Measurements from ENCODE around the gene HTRA2. TPM values are rescaled to one million over a fixed set of nuclear protein-coding genes. Genes with fewer than 3 reads are reported as not detected.

HTRA2 gene
- total RNA-seq, 2 experiments from 2014 or later = 39.0 to 39.7 TPM

DNA sequence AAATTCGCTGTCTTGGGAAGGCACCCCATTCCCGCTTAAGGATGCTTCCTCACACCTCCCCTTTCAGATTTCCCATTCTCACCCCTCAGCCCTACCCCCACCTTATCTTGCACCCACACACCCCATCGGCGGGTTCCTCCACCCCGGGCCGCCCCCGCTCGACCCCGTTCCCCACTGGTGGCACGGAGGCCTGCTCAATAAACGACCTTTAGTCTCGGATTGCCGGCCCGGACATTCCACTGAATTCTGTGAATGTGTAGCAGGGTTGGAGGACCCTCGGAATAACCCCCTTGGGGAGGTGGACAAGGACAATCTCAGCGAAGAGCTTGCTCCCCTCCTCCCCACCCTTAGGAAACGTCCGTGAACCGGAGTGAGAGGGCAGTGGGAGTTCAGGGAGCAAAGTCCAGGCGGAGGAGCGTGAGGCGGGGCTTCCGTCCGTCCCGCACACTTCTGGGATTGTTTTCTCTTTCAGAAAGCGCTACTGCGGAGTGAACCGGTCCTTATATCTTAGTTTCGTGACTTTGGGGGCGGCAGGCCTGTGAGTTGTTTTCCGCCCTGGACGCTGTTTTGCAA is 27.5 kb upstream of the HTRA2 start:
- no peak for DNase-seq
- Mint-ChIP-seq H3K27ac (no peak overlapping the region), H3K27me3 (ENCODE audit: low read depth) (peaks cover 70% of the 10 kb centered on the region), H3K4me3 (peak overlapping the region; percentile 59), H3K9me3 (no peaks in the 10 kb centered on the region), H3K36me3 (ENCODE audit: low read depth) (peaks cover 21% of the 10 kb centered on the region), H3K4me1 (ENCODE audit: low read depth) (peaks cover 58% of the 10 kb centered on the region)
- intact Hi-C loops (cut with micrococcal nuclease) = loop anchor here (10.0 kb wide), 1 partner anchor 453 kb away; the partner anchor contains the start of gene POLE4
- CTCF ChIA-PET = interaction anchor here (1.9 to 4.8 kb wide), 3 partner anchors 19 to 85 kb away, joined by 10 to 24 read pairs (median 14); partner anchors contain the start of genes CCDC142 and TTC31

- peaks cover 54% of the 10 kb centered on the region for H3K4me1 Mint-ChIP-seq (ENCODE audit: low read depth)
- no peak overlapping the region for H3K27ac Mint-ChIP-seq
- intact Hi-C loops (cut with micrococcal nuclease) = loop anchor here (10.0 kb wide), 1 partner anchor 452 kb away; the partner anchor contains the start of gene POLE4
- H3K36me3 Mint-ChIP-seq (ENCODE audit: low read depth) = peaks cover 24% of the 10 kb centered on the region
- DNase-seq = peak; percentile 58
- peaks cover 64% of the 10 kb centered on the region for H3K27me3 Mint-ChIP-seq (ENCODE audit: low read depth)
- H3K4me3 Mint-ChIP-seq = peak overlapping the region; percentile 59
- no peaks in the 10 kb centered on the region for H3K9me3 Mint-ChIP-seq
- CTCF ChIA-PET = interaction anchor here (1.0 to 4.8 kb wide), 3 partner anchors 20 to 111 kb away, joined by 5 to 14 read pairs (median 10); partner anchors contain the start of genes CCDC142 and TTC31
These were observed 26.8 kb upstream of the HTRA2 start for GRCh38 chr2:74502720-74503505.

- no peak for DNase-seq
- Mint-ChIP-seq H3K27ac (no peak overlapping the region), H3K4me3 (peak overlapping the region; percentile 59), H3K36me3 (ENCODE audit: low read depth) (peaks cover 24% of the 10 kb centered on the region), H3K9me3 (no peaks in the 10 kb centered on the region), H3K27me3 (ENCODE audit: low read depth) (peaks cover 57% of the 10 kb centered on the region), H3K4me1 (ENCODE audit: low read depth) (peaks cover 53% of the 10 kb centered on the region)
- intact Hi-C loops (cut with micrococcal nuclease) = loop anchor here (10.0 kb wide), 1 partner anchor 451 kb away; the partner anchor contains the start of gene POLE4
- CTCF ChIA-PET = interaction anchor here (1.0 to 4.8 kb wide), 4 partner anchors 21 to 112 kb away, joined by 3 to 14 read pairs (median 8); partner anchors contain the start of genes CCDC142 and TTC31
These were observed 25.9 kb upstream of the HTRA2 start for GRCh38 chr2:74503506-74504475.

GRCh38 chr2:74504591-74504990 is 25.1 kb upstream of the HTRA2 start:
- no peak for DNase-seq
- Mint-ChIP-seq H3K4me3 (no peak overlapping the region), H3K36me3 (ENCODE audit: low read depth) (peaks cover 24% of the 10 kb centered on the region), H3K4me1 (ENCODE audit: low read depth) (peaks cover 48% of the 10 kb centered on the region), H3K27ac (no peak overlapping the region), H3K27me3 (ENCODE audit: low read depth) (peaks cover 51% of the 10 kb centered on the region), H3K9me3 (no peaks in the 10 kb centered on the region)
- intact Hi-C loops (cut with micrococcal nuclease) = loop anchor here (10.0 kb wide), 1 partner anchor 450 kb away; the partner anchor contains the start of gene POLE4
- CTCF ChIA-PET = interaction anchor here (1.0 to 4.8 kb wide), 3 partner anchors 22 to 83 kb away, joined by 3 to 14 read pairs (median 10); partner anchors contain the start of genes CCDC142 and TTC31

DNA sequence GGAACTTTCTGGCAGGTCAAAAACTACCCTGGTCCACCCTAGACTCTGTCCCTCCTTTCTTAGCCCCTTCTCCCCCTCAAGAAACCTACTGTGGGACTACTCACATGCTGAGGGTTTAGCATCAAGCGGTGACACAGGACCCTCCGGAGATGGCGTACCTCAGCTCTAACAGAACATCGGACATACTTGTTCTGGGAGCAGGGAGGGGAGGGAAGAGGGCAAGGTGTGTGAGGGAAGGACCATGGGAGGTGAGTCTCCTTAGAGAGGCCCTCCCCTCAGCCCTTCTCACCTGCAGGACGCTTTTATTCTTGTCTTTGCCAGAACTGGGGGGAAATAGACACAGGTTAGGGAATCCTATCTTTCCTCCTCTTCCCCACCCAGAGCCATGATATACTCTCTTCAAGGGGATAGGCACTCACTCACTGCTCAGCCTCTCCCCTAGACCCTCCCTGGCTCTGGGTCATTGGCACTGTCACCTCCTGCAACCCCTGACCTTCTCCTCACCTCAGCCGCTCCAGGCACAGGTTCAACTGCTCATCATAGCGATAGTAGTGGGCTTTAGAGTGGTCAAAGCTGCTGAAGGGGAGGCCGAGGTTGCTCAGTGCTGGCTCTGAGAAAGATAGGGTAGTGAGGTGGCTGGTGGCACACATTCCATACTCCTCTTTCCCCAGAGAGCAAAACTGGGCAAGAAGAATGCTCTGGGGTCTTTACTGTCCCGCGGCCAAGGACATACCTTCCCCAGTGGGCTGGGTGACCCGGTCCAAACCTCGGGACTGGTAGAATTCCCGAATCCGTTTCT is 24.1 kb upstream of the HTRA2 start:
- Mint-ChIP-seq H3K27me3 (ENCODE audit: low read depth) (peaks cover 45% of the 10 kb centered on the region), H3K36me3 (ENCODE audit: low read depth) (peaks cover 24% of the 10 kb centered on the region), H3K27ac (no peak overlapping the region), H3K9me3 (no peaks in the 10 kb centered on the region), H3K4me3 (no peak overlapping the region), H3K4me1 (ENCODE audit: low read depth) (peaks cover 45% of the 10 kb centered on the region)
- no peak for DNase-seq
- CTCF ChIA-PET = interaction anchor here (0.5 to 4.8 kb wide), 5 partner anchors 23 to 83 kb away, joined by 3 to 14 read pairs (median 10); partner anchors contain the start of genes CCDC142 and TTC31
- intact Hi-C loops (cut with micrococcal nuclease) = loop anchor here (2.0 to 10.0 kb wide), 5 partner anchors 49 to 449 kb away; partner anchors contain the start of genes DOK1, HK2, POLE4 and SEMA4F

- CTCF ChIA-PET = interaction anchor here (1.1 to 1.8 kb wide), 2 partner anchors 26 to 81 kb away, joined by 3 to 14 read pairs; no protein-coding TSS in a partner anchor
- Mint-ChIP-seq H3K36me3 (ENCODE audit: low read depth) (peaks cover 24% of the 10 kb centered on the region), H3K27ac (peak within 1 kb of the TSS; percentile 98), H3K9me3 (no peaks in the 10 kb centered on the region), H3K27me3 (ENCODE audit: low read depth) (peaks cover 41% of the 10 kb centered on the region), H3K4me3 (peak within 1 kb of the TSS; percentile 91), H3K4me1 (ENCODE audit: low read depth) (peaks cover 40% of the 10 kb centered on the region)
- DNase-seq = peak; percentile 99
- intact Hi-C loops (cut with micrococcal nuclease) = loop anchor here (1.0 to 10.0 kb wide), 9 partner anchors 9 to 447 kb away; partner anchors contain the start of genes AUP1, DOK1, HK2 and HTRA2
These were observed 22.4 kb upstream of the HTRA2 start, which contains the start of gene PCGF1 for GRCh38 chr2:74507145-74507925. PCGF1 (minus strand) TSS chr2:74507695; CDS start chr2:74507668, 27 bp downstream.

DNA sequence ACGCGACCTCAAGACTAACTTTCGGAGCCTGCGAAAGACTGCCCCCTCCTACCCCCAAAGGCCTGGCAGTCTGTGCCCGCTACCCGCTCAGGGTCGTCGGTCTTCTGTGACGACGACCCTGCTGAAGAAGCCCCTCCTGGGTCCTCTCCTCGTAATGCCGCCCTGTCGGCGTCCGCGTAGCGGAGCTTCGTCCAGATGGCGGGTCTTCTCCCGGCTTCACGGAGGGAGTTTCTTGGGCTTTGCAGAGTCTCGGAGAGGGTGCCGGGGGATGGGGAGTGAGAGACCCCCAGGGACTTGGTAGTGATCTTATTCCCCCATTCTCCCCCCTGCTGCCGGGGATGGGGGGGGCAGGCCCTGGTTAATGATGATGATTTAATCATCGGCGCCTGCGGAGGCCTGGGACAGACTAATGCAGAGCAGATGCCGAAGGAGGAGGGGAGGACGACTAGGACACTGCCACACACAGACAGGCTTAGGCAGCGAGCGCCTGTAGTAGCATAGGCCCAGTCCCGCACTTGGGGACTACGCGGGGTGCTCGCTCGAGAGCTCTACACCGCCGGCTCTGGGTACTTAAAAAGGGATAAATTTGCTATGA is 21.7 kb upstream of the HTRA2 start:
- Mint-ChIP-seq H3K4me3 (peak overlapping the region; percentile 91), H3K27ac (peak overlapping the region; percentile 98), H3K4me1 (ENCODE audit: low read depth) (peaks cover 36% of the 10 kb centered on the region), H3K27me3 (ENCODE audit: low read depth) (peaks cover 40% of the 10 kb centered on the region), H3K36me3 (ENCODE audit: low read depth) (peaks cover 24% of the 10 kb centered on the region), H3K9me3 (no peaks in the 10 kb centered on the region)
- CTCF ChIA-PET = interaction anchor here (1.1 to 2.9 kb wide), 3 partner anchors 24 to 80 kb away, joined by 3 to 14 read pairs (median 3); partner anchors contain the start of genes CCDC142 and TTC31
- intact Hi-C loops (cut with micrococcal nuclease) = loop anchor here (1.0 to 10.0 kb wide), 9 partner anchors 8 to 447 kb away; partner anchors contain the start of genes AUP1, DOK1, HK2 and HTRA2
- peak; percentile 45 for DNase-seq

- intact Hi-C loops (cut with micrococcal nuclease) = no loop called here
- DNase-seq = no peak
- Mint-ChIP-seq H3K27me3 (ENCODE audit: low read depth) (peaks cover 35% of the 10 kb centered on the region), H3K4me1 (ENCODE audit: low read depth) (peaks cover 23% of the 10 kb centered on the region), H3K36me3 (ENCODE audit: low read depth) (peaks cover 13% of the 10 kb centered on the region), H3K9me3 (no peaks in the 10 kb centered on the region), H3K27ac (no peak overlapping the region), H3K4me3 (no peak overlapping the region)
- CTCF ChIA-PET = interaction anchor here (1.1 to 2.9 kb wide), 5 partner anchors 19 to 78 kb away, joined by 6 to 14 read pairs (median 7); partner anchors contain the start of genes AUP1, CCDC142, HTRA2 and TTC31
These were observed 19.5 kb upstream of the HTRA2 start for GRCh38 chr2:74510272-74510671.

GRCh38 chr2:74511104-74511989 is 18.4 kb upstream of the HTRA2 start:
- Mint-ChIP-seq H3K4me1 (ENCODE audit: low read depth) (peaks cover 26% of the 10 kb centered on the region), H3K27ac (no peak overlapping the region), H3K9me3 (no peaks in the 10 kb centered on the region), H3K4me3 (no peak overlapping the region), H3K36me3 (ENCODE audit: low read depth) (peaks cover 7% of the 10 kb centered on the region), H3K27me3 (ENCODE audit: low read depth) (peaks cover 42% of the 10 kb centered on the region)
- DNase-seq = no peak
- intact Hi-C loops (cut with micrococcal nuclease) = no loop called here
- CTCF ChIA-PET = interaction anchor here (1.3 to 2.2 kb wide), 3 partner anchors 18 to 29 kb away, joined by 6 to 9 read pairs (median 6); partner anchors contain the start of genes AUP1, CCDC142, HTRA2 and TTC31
